HG02678 (cell line): ENCODE results near the gene WTAP.
"Not testable (repeated sequence)": the region's sequence is repeated elsewhere in the genome, so short reads cannot be mapped to it uniquely, and the experiment has no call there.

Experiments
- ATAC-seq: cut with Tn5 transposase; IDR thresholded peaks from one replicate; pipeline ENCODE4 v1.9.1; 2021; ENCODE audit warnings: mild to moderate bottlenecking, moderate library complexity; ENCODE audit not compliant: unreplicated experiment

The WTAP gene

DNA sequence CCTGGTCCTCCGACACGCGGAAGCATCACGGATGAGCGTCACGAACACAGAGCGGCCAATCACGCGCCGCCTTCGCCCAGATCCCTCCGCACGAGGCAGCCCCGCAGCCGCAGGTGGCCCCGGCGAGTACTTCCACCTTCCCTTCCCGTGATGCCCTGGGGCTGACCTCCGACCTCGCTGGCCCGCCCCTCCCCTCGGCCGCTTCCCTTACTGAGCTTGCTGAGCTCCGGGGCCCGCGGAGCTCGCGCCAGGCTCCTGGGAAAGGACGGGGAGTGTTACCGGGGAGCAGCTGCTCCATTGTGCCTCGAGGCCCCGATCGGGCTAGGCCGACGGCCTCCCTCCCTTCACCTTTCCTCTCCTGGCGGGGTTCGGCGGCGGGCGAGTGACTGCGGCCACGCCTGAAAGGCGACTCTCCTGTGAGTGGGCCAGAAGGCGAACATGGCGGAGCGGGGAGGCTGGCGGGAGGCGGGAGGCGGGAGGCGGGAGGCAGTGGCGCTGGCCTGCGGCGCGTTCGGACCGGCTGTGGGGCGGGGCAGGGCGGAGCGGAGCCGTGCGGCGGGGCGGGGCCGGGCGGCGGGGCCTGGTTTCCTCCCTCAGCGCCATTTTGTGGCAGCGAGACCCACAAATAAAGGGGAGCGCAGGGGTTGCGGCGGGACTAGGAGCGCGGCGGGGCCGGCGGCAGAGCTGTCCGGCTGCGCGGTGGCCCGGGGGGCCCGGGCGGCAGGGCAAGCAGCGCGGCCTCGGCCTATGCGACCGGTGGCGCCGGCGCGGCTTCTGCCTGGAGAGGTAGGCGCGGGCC lies at the start of gene WTAP:
Gene WTAP, plus strand, starts transcription at position 589 of the 799 bp plus-strand sequence. CDS start 8,760 bp downstream, outside the sequence.
- peak; percentile 80 for ATAC-seq

DNA sequence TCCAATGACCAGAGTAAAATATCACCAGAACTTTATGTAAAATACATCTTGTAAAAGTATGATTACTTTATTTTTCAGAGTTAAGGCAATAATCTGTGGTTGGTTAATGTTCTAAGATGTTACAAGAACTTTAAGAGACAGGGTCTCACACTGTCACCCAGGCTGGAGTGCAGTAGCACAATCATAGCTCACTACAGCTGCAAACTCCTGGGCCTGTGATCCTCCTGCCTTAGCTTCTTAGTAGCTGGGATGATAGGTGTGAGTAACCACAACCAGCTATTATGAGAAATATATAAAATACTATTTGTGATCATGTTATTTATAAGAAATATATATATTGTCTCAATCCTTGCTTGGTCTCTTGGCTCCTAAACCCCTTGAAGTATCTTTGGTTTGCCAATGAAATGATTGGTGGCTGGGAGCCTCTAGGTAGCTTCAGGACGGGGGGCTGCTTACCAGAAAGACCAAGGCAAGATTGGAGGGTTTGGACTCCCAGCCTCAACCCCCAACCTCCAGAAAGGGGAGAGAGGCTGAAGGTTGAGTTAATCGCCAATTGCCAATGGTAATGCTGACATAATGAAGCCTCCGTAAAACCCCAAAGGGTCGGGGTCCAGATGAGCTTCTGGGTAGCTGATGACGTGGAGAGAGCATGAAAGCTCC lies 49.7 kb upstream of the WTAP start:
- ATAC-seq, result no peak

GRCh38 chr6:159678574-159678973 lies 48.7 kb upstream of the WTAP start:
- no peak for ATAC-seq

- no peak for ATAC-seq
Observed at GRCh38 chr6:159679091-159680077, 47.9 kb upstream of the WTAP start.

- no peak for ATAC-seq
Observed at GRCh38 chr6:159680104-159680503, 47.2 kb upstream of the WTAP start.

GRCh38 chr6:159681191-159681880 lies 46.0 kb upstream of the WTAP start:
- ATAC-seq, result no peak

DNA sequence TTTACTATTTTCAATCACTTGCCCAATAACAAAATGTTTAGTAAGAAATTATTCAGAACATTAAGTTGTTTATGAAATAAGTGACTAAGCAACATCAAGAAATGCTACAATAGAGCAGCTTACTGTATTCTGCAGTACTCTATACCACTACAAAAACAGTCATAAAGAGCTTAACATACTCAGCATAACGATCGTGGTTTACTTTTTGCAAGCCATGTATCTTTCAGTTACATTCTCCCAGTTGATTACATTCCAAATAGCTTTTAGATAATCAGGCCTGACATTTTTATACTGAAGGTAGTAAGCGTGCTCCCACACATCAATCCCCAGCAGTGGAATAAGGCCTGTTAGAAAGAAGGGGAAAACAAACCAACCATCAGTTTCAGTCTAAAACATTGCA lies 45.0 kb upstream of the WTAP start:
- no peak for ATAC-seq

DNA sequence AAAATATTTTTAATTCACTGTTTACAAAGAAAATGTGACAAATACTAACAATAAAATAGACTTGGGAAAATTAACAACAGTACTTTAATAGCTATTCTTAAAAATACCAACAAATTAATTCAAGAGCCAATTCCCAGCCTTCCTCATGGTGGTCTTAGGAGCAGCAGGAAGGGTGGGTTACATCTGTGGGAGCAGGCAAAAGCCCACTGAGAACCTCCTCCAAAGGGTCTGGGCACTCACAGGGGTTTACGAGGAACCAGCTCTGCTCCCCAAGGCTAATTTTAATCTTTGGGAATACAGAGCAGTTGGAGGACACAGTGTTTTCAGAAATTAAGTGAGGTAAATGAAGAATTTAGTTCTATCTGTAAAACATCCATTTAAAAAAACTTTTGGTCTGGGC lies 44.5 kb upstream of the WTAP start:
- ATAC-seq, result no peak

DNA sequence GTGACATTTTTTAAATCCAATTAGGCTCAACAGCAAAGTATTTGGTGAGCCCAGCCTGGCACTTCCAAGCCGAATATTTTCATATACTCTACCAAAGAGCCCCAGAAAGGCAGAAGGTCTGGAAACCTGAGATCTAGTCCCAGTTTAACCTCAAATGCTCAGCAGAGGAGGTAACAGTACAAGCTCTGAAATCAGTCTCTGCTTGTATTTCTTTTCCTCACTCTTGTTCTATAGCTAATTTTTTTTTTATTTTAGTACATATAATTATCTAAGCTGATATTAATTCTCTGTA lies 43.3 kb upstream of the WTAP start:
- no peak for ATAC-seq

- ATAC-seq, result no peak
Observed at GRCh38 chr6:159686040-159686439, 41.3 kb upstream of the WTAP start.

DNA sequence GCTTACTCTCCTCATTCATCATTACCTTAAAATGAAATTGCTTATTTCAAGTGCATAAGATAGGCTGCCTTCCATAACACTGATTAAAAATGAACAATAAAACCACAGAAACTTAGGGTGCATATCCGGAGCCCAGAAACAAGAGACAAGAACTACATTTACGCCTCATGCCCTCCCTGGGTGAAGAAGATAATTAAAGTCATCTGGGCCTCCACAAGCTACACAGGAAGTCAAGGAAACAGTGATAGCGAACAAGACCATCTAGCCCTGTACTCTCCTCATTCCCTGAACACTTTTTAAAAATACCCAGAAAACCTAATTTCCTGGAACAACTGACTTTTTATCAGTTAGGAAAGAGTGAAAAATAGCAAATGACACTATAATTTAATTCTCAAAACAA lies 40.6 kb upstream of the WTAP start:
- ATAC-seq, result no peak

DNA sequence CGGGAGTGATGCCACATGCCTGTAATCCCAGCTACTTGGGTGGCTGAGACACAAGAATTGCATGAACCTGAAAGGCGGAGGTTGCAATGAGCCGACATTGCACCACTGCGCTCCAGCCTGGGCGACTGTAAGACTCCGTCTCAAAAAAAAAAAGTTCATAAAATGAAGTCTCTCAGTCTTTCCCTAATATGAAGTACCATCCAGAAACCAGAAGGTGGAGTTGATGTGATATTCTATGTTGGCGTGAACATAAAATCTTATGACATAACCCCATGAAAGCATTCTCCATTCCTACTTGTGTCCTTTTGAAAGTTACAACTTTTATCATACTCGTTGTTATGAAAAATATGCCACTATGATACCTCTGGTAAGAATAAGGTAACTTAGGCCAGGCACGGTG lies 40.0 kb upstream of the WTAP start:
- ATAC-seq, result no peak

- ATAC-seq, result no peak
Observed at GRCh38 chr6:159688266-159688905, 38.9 kb upstream of the WTAP start.

- ATAC-seq, result no peak
Observed at GRCh38 chr6:159689001-159689400, 38.3 kb upstream of the WTAP start.

DNA sequence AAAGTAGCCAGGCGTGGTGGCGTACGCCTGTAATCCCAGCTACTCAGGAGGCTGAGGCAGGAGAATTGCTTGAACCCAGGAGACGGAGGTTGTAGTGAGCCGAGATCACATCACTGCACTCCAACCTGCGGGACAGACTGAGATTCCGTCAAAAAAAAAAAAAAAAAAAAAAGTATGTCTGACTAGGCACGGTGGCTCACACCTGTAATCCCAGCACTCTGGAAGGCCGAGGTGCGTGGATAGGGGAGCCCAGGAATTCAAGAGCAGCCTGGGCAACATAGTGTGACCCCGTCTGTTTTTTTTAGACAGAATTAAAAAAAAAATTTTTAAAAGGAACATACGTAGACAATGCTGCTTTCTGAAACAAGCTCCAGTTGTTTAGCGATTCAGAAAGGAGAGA lies 37.2 kb upstream of the WTAP start:
- ATAC-seq, result not testable (repeated sequence)

GRCh38 chr6:159691133-159691962 lies 36.0 kb upstream of the WTAP start:
- ATAC-seq, result no peak

DNA sequence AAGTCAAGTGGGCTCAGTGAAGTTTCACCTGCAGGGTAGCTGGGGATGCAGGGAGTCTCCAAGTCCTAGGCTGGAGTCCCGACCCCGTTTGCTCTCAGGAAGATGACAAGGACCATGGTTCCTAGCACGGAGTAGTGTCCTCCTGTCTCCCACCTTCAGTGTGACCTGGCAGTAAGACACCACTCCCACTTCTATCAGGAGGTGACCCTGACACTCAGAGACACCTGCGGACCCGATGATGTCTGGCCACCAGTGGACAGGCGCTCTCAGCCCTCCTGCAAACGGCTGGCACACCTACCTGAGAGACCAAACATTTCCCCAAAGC lies 35.4 kb upstream of the WTAP start:
- no peak for ATAC-seq

DNA sequence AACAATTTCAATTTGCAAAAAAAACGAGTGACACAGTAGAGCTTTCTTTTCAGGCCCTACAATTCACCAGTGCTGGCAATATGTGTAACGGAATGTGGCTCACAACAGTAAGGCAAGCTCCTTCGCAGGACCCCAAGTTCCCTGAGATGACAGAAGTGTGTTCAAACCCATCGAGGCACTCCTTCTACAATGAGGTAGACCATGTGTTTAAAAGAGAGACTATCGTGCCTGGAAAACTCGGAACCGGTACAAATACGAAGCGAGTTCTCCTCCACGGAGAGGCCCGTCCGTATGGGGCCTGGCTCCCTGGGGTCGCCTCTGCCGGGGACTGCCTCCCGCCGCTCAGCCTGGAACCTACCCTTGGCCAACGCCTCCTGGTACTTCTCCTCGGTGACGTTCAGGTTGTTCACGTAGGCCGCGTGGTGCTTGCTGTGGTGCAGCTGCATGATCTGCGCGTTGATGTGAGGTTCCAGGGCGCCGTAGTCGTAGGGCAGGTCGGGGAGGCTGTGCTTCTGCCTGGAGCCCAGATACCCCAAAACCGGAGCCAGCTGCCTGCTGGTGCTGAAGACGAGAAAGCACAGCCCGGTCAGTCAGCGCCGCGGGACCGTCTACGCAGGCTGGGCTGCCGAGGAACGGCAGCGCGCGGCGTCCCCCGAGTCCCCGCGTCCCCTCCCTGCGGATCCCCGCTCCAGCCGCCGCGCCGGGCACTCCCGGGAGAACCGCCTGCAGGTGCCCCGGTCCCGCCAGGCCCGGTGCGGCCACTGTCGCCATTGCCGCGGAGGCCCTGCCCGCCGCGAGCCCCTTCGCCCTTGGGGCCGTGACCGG lies 34.8 kb upstream of the WTAP start:
- peak; percentile 33 for ATAC-seq
